Measurements from ENCODE around the gene ZNF277.
A peak's percentile ranks its signal among the peaks of the same experiment; 100 is the strongest.

The ZNF277 gene

GRCh38 chr7:112206238-112206990 lies at the start of gene ZNF277, which contains the start of gene DOCK4 (continued):
- TF ChIP-seq ATF2 (tag by site-specific recombination; IDR thresholded peaks at IDR 0.05; ENCODE audit: low read depth) (peak; percentile 79), ZSCAN4 (tag by site-specific recombination; IDR thresholded peaks at IDR 0.05) (no peak; the same call in 1 of the 2 replicates), ZNF140 (tag by site-specific recombination; IDR thresholded peaks at IDR 0.05) (no peak), ZNF792 (tag by site-specific recombination; IDR thresholded peaks at IDR 0.05) (no peak), ZBTB17 (tag by site-specific recombination; IDR thresholded peaks at IDR 0.05) (peak; percentile 86), ZNF24 (tag by site-specific recombination; IDR thresholded peaks at IDR 0.05) (peak; percentile 14; the same call in 1 of the 2 replicates), ZNF37A (tag by site-specific recombination; IDR thresholded peaks at IDR 0.05) (peak; percentile 35; the same call in 1 of the 2 replicates), REPIN1 (tag by site-specific recombination; IDR thresholded peaks at IDR 0.05; ENCODE audit: low read depth) (no peak), KLF1 (tag by site-specific recombination; IDR thresholded peaks at IDR 0.05) (0 out of 2 replicates have a peak, but pooled peaks have one; percentile 8), ZNF561 (tag by site-specific recombination; IDR thresholded peaks at IDR 0.05; ENCODE audit: borderline replicate concordance) (peak; percentile 78), ZNF785 (tag by site-specific recombination; IDR thresholded peaks at IDR 0.05) (no peak), SCRT2 (tag by site-specific recombination; IDR thresholded peaks at IDR 0.05) (no peak), REST (tag by site-specific recombination; IDR thresholded peaks at IDR 0.05) (0 out of 2 replicates have a peak, but pooled peaks have one; percentile 23), ZEB2 (tag by site-specific recombination; IDR thresholded peaks at IDR 0.05) (peak; percentile 23), ZNF223 (tag by site-specific recombination; IDR thresholded peaks at IDR 0.05) (no peak), GLI4 (tag by site-specific recombination; IDR thresholded peaks at IDR 0.05) (0 out of 2 replicates have a peak, but pooled peaks have one; percentile 44), ZBTB7A (tag by site-specific recombination; IDR thresholded peaks at IDR 0.05; ENCODE audit: low read depth) (no peak), PRDM2 (tag by site-specific recombination; IDR thresholded peaks at IDR 0.05; ENCODE audit: borderline replicate concordance) (no peak), SP2 (tag by site-specific recombination; IDR thresholded peaks at IDR 0.05) (peak; percentile 96), ZNF837 (tag by site-specific recombination; IDR thresholded peaks at IDR 0.05) (peak; percentile 81; the same call in 1 of the 2 replicates), ZNF76 (tag by site-specific recombination; IDR thresholded peaks at IDR 0.05; ENCODE audit: borderline replicate concordance, low read depth) (peak; percentile 95), EGR2 (tag by site-specific recombination; IDR thresholded peaks at IDR 0.05; ENCODE audit: low read depth) (peak; percentile 49), ZNF701 (tag by site-specific recombination; IDR thresholded peaks at IDR 0.05) (no peak), ZNF621 (tag by site-specific recombination; IDR thresholded peaks at IDR 0.05) (no peak), ZBTB10 (tag by site-specific recombination; IDR thresholded peaks at IDR 0.05) (0 out of 2 replicates have a peak, but pooled peaks have one; percentile 8)
